ENCODE results near the gene PACSIN2. TPM values are rescaled to one million over a fixed set of nuclear protein-coding genes. Genes with fewer than 3 reads are reported as not detected.

PACSIN2 gene
- total and polyA plus RNA-seq, 2 of the 13 experiments (the other 11 are each of a cell fraction or from before 2014, with no cell fraction given): 54.1 to 68.8 TPM

DNA sequence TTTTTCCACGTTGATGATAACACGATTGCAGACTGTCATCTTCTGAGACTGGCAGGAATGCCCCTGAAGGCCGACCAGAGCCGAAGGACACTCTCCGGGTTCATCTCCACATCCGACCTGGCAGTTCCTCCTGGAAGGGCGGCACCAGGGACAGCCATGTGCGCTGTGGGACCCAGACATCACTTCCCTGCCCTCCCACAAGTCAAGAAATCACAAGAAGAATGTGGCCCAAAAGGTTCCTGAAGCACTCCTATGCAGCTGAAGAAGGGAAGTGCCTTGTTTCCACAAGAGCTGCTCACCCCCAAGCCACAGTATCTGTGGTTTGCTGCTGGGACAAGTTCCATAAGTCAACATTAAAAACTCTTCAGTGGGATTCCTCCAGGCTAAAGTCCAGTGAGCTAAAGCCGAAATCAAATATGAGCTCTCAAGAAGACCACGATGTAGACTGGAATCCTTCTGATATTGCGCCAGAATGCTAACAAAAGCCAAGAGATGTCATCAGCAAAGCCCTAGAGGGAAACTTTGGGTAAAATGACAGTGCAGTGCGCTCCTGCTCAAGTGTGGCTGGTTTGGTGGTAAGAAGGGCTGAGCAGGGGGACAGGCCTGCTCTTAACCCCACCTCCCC is 21.2 kb downstream of the PACSIN2 start (continued):
- TF ChIP-seq, protein P1, sequence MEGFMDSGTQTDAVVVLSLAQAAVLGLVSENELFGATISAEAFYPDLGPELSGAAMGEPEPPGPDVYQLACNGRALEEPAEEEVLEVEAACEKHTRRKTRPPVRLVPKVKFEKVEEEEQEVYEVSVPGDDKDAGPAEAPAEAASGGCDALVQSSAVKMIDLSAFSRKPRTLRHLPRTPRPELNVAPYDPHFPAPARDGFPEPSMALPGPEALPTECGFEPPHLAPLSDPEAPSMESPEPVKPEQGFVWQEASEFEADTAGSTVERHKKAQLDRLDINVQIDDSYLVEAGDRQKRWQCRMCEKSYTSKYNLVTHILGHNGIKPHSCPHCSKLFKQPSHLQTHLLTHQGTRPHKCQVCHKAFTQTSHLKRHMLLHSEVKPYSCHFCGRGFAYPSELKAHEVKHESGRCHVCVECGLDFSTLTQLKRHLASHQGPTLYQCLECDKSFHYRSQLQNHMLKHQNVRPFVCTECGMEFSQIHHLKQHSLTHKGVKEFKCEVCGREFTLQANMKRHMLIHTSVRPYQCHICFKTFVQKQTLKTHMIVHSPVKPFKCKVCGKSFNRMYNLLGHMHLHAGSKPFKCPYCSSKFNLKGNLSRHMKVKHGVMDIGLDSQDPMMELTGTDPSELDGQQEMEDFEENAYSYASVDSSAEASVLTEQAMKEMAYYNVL (CRISPR knock-in tag; IDR thresholded peaks at IDR 0.05; ENCODE audit: borderline replicate concordance): 0 out of 2 replicates have a peak, but pooled peaks have one; percentile 66
- TF ChIP-seq ZNF292 (CRISPR knock-in tag; IDR thresholded peaks at IDR 0.05; ENCODE audit: borderline replicate concordance, low read depth) (peak; percentile 76; the same call in 1 of the 2 replicates), ZNF737 (CRISPR knock-in tag; IDR thresholded peaks at IDR 0.05; ENCODE audit: borderline replicate concordance) (no peak), NFKBIZ (CRISPR knock-in tag; IDR thresholded peaks at IDR 0.05) (peak; percentile 55; the same call in 1 of the 2 replicates), ZNF589 (CRISPR knock-in tag; conservative IDR thresholded peaks at IDR 0.05) (no peak), ONECUT2 (CRISPR knock-in tag; IDR thresholded peaks at IDR 0.05) (0 out of 2 replicates have a peak, but pooled peaks have one; percentile 45), ISL2 (CRISPR knock-in tag; IDR thresholded peaks at IDR 0.05) (peak; percentile 83), FOSL2 (CRISPR knock-in tag; IDR thresholded peaks at IDR 0.05) (peak; percentile 68), KDM3A (CRISPR knock-in tag; IDR thresholded peaks at IDR 0.05; ENCODE audit: low read depth) (peak; percentile 35; the same call in 1 of the 2 replicates), ELF1 (CRISPR knock-in tag; IDR thresholded peaks at IDR 0.05) (0 out of 2 replicates have a peak, but pooled peaks have one; percentile 15), MEIS1 (CRISPR knock-in tag; IDR thresholded peaks at IDR 0.05; ENCODE audit: borderline replicate concordance) (peak; percentile 38; the same call in 1 of the 2 replicates), PPARG (CRISPR knock-in tag; conservative IDR thresholded peaks at IDR 0.05) (0 out of 2 replicates have a peak, but pooled peaks have one; percentile 20), STAG1 (CRISPR knock-in tag; IDR thresholded peaks at IDR 0.05) (peak; percentile 21; the same call in 1 of the 2 replicates)
- TF ChIP-seq, protein P2, sequence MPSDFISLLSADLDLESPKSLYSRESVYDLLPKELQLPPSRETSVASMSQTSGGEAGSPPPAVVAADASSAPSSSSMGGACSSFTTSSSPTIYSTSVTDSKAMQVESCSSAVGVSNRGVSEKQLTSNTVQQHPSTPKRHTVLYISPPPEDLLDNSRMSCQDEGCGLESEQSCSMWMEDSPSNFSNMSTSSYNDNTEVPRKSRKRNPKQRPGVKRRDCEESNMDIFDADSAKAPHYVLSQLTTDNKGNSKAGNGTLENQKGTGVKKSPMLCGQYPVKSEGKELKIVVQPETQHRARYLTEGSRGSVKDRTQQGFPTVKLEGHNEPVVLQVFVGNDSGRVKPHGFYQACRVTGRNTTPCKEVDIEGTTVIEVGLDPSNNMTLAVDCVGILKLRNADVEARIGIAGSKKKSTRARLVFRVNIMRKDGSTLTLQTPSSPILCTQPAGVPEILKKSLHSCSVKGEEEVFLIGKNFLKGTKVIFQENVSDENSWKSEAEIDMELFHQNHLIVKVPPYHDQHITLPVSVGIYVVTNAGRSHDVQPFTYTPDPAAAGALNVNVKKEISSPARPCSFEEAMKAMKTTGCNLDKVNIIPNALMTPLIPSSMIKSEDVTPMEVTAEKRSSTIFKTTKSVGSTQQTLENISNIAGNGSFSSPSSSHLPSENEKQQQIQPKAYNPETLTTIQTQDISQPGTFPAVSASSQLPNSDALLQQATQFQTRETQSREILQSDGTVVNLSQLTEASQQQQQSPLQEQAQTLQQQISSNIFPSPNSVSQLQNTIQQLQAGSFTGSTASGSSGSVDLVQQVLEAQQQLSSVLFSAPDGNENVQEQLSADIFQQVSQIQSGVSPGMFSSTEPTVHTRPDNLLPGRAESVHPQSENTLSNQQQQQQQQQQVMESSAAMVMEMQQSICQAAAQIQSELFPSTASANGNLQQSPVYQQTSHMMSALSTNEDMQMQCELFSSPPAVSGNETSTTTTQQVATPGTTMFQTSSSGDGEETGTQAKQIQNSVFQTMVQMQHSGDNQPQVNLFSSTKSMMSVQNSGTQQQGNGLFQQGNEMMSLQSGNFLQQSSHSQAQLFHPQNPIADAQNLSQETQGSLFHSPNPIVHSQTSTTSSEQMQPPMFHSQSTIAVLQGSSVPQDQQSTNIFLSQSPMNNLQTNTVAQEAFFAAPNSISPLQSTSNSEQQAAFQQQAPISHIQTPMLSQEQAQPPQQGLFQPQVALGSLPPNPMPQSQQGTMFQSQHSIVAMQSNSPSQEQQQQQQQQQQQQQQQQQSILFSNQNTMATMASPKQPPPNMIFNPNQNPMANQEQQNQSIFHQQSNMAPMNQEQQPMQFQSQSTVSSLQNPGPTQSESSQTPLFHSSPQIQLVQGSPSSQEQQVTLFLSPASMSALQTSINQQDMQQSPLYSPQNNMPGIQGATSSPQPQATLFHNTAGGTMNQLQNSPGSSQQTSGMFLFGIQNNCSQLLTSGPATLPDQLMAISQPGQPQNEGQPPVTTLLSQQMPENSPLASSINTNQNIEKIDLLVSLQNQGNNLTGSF (CRISPR knock-in tag; IDR thresholded peaks at IDR 0.05): no peak
- TF ChIP-seq, protein P3, sequence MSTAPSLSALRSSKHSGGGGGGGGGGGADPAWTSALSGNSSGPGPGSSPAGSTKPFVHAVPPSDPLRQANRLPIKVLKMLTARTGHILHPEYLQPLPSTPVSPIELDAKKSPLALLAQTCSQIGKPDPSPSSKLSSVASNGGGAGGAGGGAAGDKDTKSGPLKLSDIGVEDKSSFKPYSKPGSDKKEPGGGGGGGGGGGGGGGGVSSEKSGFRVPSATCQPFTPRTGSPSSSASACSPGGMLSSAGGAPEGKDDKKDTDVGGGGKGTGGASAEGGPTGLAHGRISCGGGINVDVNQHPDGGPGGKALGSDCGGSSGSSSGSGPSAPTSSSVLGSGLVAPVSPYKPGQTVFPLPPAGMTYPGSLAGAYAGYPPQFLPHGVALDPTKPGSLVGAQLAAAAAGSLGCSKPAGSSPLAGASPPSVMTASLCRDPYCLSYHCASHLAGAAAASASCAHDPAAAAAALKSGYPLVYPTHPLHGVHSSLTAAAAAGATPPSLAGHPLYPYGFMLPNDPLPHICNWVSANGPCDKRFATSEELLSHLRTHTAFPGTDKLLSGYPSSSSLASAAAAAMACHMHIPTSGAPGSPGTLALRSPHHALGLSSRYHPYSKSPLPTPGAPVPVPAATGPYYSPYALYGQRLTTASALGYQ (CRISPR knock-in tag; IDR thresholded peaks at IDR 0.05): peak; percentile 69; the same call in 1 of the 2 replicates
- TF ChIP-seq, protein P4, sequence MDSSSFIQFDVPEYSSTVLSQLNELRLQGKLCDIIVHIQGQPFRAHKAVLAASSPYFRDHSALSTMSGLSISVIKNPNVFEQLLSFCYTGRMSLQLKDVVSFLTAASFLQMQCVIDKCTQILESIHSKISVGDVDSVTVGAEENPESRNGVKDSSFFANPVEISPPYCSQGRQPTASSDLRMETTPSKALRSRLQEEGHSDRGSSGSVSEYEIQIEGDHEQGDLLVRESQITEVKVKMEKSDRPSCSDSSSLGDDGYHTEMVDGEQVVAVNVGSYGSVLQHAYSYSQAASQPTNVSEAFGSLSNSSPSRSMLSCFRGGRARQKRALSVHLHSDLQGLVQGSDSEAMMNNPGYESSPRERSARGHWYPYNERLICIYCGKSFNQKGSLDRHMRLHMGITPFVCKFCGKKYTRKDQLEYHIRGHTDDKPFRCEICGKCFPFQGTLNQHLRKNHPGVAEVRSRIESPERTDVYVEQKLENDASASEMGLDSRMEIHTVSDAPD (CRISPR knock-in tag; IDR thresholded peaks at IDR 0.05): 0 out of 2 replicates have a peak, but pooled peaks have one; percentile 50
- TF ChIP-seq, protein P5, sequence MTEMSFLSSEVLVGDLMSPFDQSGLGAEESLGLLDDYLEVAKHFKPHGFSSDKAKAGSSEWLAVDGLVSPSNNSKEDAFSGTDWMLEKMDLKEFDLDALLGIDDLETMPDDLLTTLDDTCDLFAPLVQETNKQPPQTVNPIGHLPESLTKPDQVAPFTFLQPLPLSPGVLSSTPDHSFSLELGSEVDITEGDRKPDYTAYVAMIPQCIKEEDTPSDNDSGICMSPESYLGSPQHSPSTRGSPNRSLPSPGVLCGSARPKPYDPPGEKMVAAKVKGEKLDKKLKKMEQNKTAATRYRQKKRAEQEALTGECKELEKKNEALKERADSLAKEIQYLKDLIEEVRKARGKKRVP (CRISPR knock-in tag; IDR thresholded peaks at IDR 0.05): peak; percentile 65 to 97; a peak in 3 of 4 replicates
